Nephron (organoid): ENCODE data around the gene CECR2.

ENCODE experiments used
- H3K27ac Mint-ChIP-seq, 3 experiments: 2 replicates each; pipeline ENCODE4 v1.8.0; 2020; ENCODE audit warnings: mixed read lengths in 3 of 3, mild to moderate bottlenecking in 2 of 3, moderate library complexity in 1 of 3
- H3K27me3 Mint-ChIP-seq: 2 replicates; pipeline ENCODE4 v1.8.0; 2021; ENCODE audit warnings: low read depth, mild to moderate bottlenecking, moderate library complexity, mixed read lengths
- H3K36me3 Mint-ChIP-seq: 2 replicates; pipeline ENCODE4 v1.8.0; 2020; ENCODE audit warnings: low read depth, mixed read lengths
- H3K4me1 Mint-ChIP-seq: 2 replicates; pipeline ENCODE4 v1.8.0; 2020; ENCODE audit warnings: mixed read lengths
- H3K4me3 Mint-ChIP-seq, 3 experiments: 2 replicates each; pipeline ENCODE4 v1.8.0; 2020; ENCODE audit warnings: mild to moderate bottlenecking in 3 of 3, mixed read lengths in 3 of 3, moderate library complexity in 2 of 3
- H3K9me3 Mint-ChIP-seq: 2 replicates; pipeline ENCODE4 v1.8.0; 2020; ENCODE audit warnings: mixed read lengths
- TF ChIP-seq, protein P1 (sequence below), 3 experiments: fragments of 200-600 bp; sonication (generic); IDR thresholded peaks; one replicate each; pipeline ENCODE4 v1.5.0; 2021; ENCODE audit warnings: antibody characterized with exemption in 3 of 3; ENCODE audit not compliant: unreplicated experiment in 3 of 3

CECR2 gene

GRCh38 chr22:17471886-17472535 lies 102.8 kb downstream of the CECR2 start:
- TF ChIP-seq, protein P1, sequence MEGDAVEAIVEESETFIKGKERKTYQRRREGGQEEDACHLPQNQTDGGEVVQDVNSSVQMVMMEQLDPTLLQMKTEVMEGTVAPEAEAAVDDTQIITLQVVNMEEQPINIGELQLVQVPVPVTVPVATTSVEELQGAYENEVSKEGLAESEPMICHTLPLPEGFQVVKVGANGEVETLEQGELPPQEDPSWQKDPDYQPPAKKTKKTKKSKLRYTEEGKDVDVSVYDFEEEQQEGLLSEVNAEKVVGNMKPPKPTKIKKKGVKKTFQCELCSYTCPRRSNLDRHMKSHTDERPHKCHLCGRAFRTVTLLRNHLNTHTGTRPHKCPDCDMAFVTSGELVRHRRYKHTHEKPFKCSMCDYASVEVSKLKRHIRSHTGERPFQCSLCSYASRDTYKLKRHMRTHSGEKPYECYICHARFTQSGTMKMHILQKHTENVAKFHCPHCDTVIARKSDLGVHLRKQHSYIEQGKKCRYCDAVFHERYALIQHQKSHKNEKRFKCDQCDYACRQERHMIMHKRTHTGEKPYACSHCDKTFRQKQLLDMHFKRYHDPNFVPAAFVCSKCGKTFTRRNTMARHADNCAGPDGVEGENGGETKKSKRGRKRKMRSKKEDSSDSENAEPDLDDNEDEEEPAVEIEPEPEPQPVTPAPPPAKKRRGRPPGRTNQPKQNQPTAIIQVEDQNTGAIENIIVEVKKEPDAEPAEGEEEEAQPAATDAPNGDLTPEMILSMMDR (IDR thresholded peaks at IDR 0.05; ENCODE audit: unreplicated experiment in 3 of 3): no peak
- H3K27me3 Mint-ChIP-seq: no peaks in the 10 kb centered on the region
- H3K9me3 Mint-ChIP-seq: no peaks in the 10 kb centered on the region
- H3K27ac Mint-ChIP-seq: peak overlapping the region; percentile 72 to 78 (median 72)
- H3K36me3 Mint-ChIP-seq: peaks cover 6% of the 10 kb centered on the region
- peaks cover 52% of the 10 kb centered on the region for H3K4me1 Mint-ChIP-seq
- H3K4me3 Mint-ChIP-seq: peak overlapping the region in 2 of 3 experiments; percentile 1 to 38

DNA sequence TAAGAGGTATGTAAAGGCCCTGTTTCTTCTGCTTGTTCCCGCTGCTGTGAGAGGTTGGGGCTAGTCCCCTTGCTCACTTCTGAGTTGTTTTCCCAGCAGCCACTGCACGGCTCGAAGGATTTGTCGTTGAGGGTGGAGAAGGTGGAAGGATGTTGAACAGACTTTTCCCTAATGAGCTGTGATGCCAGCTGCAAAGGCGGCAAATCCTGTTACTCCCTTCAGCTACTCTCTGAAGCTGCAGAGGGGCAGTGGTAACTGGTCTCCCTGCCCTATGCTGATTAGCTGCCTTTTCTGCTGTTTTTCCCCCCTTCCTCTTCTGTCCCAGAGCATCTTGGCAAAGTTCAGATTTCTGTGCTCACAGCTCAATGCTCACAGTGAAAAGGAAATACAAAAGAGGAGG lies 103.7 kb downstream of the CECR2 start:
- TF ChIP-seq, protein P1 (IDR thresholded peaks at IDR 0.05; ENCODE audit: unreplicated experiment in 3 of 3): no peak
- H3K36me3 Mint-ChIP-seq: peaks cover 10% of the 10 kb centered on the region
- H3K4me3 Mint-ChIP-seq: peak overlapping the region in 1 of 3 experiments; percentile 25
- no peaks in the 10 kb centered on the region for H3K27me3 Mint-ChIP-seq
- peaks cover 57% of the 10 kb centered on the region for H3K4me1 Mint-ChIP-seq
- H3K27ac Mint-ChIP-seq: peak overlapping the region; percentile 72 to 78 (median 72)
- no peaks in the 10 kb centered on the region for H3K9me3 Mint-ChIP-seq

DNA sequence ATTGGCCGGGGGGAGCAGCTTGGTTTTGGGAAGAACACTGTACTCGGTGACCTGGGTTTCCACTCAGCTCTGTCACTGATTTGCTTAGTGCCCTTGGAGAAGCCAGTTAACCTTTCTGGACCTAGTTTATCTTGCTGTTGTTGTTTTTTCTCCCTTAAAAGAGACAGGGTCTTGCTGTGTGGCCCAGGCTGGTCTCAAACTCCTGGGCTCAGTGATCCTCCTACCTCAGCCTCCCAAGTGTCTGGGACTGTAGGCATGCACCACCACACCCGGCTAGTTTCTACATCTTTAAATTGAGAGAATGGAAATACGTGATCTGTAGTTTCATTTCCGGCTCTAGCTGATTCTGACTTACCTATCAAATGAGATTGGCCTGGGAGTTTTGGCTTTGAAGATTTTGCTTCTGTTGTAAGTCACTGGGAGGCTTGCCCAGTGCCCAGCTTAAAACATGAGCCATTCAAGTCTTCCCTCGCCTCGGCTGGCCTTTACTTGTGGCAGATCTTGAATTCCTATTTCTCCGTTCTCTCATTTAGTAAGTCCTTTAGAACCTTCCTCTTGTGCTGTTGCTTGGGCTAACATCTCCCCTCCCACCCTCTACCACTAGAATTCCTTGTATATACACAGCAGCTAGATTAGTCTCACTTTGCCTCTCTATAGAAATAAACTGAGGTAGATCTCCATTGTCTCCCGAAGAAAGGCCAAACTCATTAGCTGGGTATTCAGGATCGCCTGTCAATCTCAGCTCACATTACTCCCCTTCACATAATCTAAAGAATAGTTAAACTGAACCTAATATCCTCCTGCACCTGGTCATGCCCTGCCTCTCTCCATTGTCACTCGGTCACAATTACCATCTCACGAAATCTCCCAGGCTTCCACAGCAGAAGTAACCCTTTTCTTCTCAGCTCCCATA lies 106.3 kb downstream of the CECR2 start:
- no peak overlapping the region for H3K4me3 Mint-ChIP-seq
- H3K36me3 Mint-ChIP-seq: peaks cover 19% of the 10 kb centered on the region
- peaks cover 55% of the 10 kb centered on the region for H3K4me1 Mint-ChIP-seq
- H3K27ac Mint-ChIP-seq: peak overlapping the region in 2 of 3 experiments; percentile 1 to 2
- H3K9me3 Mint-ChIP-seq: no peaks in the 10 kb centered on the region
- TF ChIP-seq, protein P1 (IDR thresholded peaks at IDR 0.05; ENCODE audit: unreplicated experiment in 3 of 3): no peak
- H3K27me3 Mint-ChIP-seq: no peaks in the 10 kb centered on the region

- H3K27me3 Mint-ChIP-seq: no peaks in the 10 kb centered on the region
- H3K4me1 Mint-ChIP-seq: peaks cover 42% of the 10 kb centered on the region
- TF ChIP-seq, protein P1 (IDR thresholded peaks at IDR 0.05; ENCODE audit: unreplicated experiment in 3 of 3): no peak
- H3K4me3 Mint-ChIP-seq: peak overlapping the region in 2 of 3 experiments; percentile 13 to 24
- H3K36me3 Mint-ChIP-seq: peaks cover 24% of the 10 kb centered on the region
- no peak overlapping the region for H3K27ac Mint-ChIP-seq
- no peaks in the 10 kb centered on the region for H3K9me3 Mint-ChIP-seq
Measured at GRCh38 chr22:17476838-17477237, 107.6 kb downstream of the CECR2 start.

GRCh38 chr22:17477391-17477833 lies 108.2 kb downstream of the CECR2 start:
- H3K9me3 Mint-ChIP-seq: no peaks in the 10 kb centered on the region
- peak overlapping the region in 2 of 3 experiments; percentile 13 to 24 for H3K4me3 Mint-ChIP-seq
- TF ChIP-seq, protein P1 (IDR thresholded peaks at IDR 0.05; ENCODE audit: unreplicated experiment in 3 of 3): no peak
- no peaks in the 10 kb centered on the region for H3K27me3 Mint-ChIP-seq
- peaks cover 37% of the 10 kb centered on the region for H3K4me1 Mint-ChIP-seq
- peak overlapping the region in 1 of 3 experiments; percentile 63 for H3K27ac Mint-ChIP-seq
- peaks cover 24% of the 10 kb centered on the region for H3K36me3 Mint-ChIP-seq
